Neural cell (in vitro differentiated cells): Measurements from ENCODE around the gene FOSL2.

Source experiments
- EZH2 ChIP-seq: fragments of 200-600, 300-800 bp; shearing (Covaris generic), sonication (generic); IDR thresholded peaks from 2 replicates; pipeline ENCODE4 v1.6.1; 2014; ENCODE audit warnings: antibody characterized with exemption, low read length, borderline replicate concordance, mild to moderate bottlenecking; ENCODE audit not compliant: insufficient read depth, poor library complexity, severe bottlenecking
- POLR2AphosphoS5 ChIP-seq: IDR thresholded peaks from 2 replicates; pipeline ENCODE4 v1.6.1; 2012
- RAD21 ChIP-seq: fragments of 450-650 bp; conservative IDR thresholded peaks from 2 replicates; pipeline ENCODE4 v1.6.1; 2014; ENCODE audit warnings: antibody characterized with exemption, mild to moderate bottlenecking, moderate library complexity
- REST ChIP-seq: IDR thresholded peaks from 2 replicates; pipeline ENCODE4 v1.6.1; 2012; ENCODE audit warnings: borderline replicate concordance
- SMC3 ChIP-seq: fragments of 450-650 bp; conservative IDR thresholded peaks from 2 replicates; pipeline ENCODE4 v1.6.1; 2014; ENCODE audit warnings: antibody characterized with exemption, mild to moderate bottlenecking, moderate library complexity; ENCODE audit not compliant: poor library complexity
- TAF1 ChIP-seq: IDR thresholded peaks from 2 replicates; pipeline ENCODE4 v1.6.1; 2012; ENCODE audit warnings: low read depth
- TF ChIP-seq, protein P1 (sequence below): fragments of 450-650 bp; IDR thresholded peaks from 2 replicates; pipeline ENCODE4 v1.5.1; 2014; ENCODE audit warnings: antibody characterized with exemption, mild to moderate bottlenecking, moderate library complexity; ENCODE audit not compliant: poor library complexity, severe bottlenecking

DNA sequence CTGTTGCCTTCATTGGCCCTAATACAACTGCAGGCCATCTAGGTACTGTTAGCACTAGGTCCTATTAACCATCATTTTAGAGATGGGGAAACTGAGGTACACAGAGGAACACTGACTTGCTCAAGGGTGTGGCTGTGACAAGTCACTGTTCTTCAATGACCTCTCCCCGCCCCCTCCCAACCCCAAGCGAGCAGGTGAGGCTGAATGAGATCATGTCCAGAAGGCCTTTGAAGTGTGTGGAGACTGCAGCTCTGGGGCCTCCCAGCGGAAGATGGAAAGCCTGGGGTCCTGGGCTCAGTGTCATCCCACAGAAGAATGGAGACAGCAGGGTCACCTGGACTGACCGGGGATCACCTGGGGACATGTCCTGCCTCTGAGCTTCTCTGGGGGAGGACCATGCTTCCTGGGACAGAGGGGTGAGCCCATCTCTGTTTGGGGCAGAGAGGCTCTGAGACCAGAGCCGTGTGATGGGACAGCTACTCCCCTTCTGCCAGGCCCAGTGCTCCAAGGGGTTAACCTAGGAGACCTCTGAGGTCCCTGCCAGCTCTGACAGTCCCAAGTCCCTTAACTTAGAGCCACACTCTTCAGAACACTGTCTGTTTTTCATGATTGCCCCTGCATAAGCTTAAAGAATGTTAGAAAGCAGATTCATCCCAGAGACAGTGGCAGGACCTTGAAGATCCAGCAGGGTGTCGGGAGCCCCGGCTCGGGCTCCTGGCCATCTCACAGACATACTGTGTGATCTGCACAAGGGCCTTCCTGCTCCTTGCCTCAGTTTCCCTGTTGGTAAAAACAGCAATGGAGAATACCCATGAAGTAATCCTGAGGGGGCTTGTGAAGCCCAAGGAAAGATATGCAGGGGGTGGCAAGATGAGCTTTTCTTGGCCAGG lies 16.7 kb upstream of the FOSL2 start:
- TF ChIP-seq POLR2AphosphoS5: no peak
- TF ChIP-seq, protein P1, sequence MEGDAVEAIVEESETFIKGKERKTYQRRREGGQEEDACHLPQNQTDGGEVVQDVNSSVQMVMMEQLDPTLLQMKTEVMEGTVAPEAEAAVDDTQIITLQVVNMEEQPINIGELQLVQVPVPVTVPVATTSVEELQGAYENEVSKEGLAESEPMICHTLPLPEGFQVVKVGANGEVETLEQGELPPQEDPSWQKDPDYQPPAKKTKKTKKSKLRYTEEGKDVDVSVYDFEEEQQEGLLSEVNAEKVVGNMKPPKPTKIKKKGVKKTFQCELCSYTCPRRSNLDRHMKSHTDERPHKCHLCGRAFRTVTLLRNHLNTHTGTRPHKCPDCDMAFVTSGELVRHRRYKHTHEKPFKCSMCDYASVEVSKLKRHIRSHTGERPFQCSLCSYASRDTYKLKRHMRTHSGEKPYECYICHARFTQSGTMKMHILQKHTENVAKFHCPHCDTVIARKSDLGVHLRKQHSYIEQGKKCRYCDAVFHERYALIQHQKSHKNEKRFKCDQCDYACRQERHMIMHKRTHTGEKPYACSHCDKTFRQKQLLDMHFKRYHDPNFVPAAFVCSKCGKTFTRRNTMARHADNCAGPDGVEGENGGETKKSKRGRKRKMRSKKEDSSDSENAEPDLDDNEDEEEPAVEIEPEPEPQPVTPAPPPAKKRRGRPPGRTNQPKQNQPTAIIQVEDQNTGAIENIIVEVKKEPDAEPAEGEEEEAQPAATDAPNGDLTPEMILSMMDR: no peak
- no peak for TF ChIP-seq RAD21
- TF ChIP-seq EZH2: no peak
- no peak for TF ChIP-seq SMC3
- no peak for TF ChIP-seq REST
- no peak for TF ChIP-seq TAF1
